Fibroblast of mammary gland (primary cell): Measurements from ENCODE around the gene HS3ST2.

Source experiments
- DNase-seq: peaks from one replicate; pipeline ENCODE4 v3.0.0-alpha.2; 2010; ENCODE audit warnings: low read depth
- H3K4me3 ChIP-seq: 2 replicates; pipeline ENCODE4 v1.5.1; 2011; ENCODE audit warnings: low read depth, mild to moderate bottlenecking, low read length, moderate library complexity; ENCODE audit not compliant: control insufficient read depth
- CTCF ChIP-seq: conservative IDR thresholded peaks from 2 replicates; pipeline ENCODE4 v1.5.1; 2011; ENCODE audit warnings: low read depth, low read length, inconsistent platforms; ENCODE audit not compliant: control insufficient read depth, insufficient read depth

HS3ST2 gene

GRCh38 chr16:22847690-22848089 is 33.7 kb downstream of the HS3ST2 start:
- no peak for DNase-seq
- no peak overlapping the region for H3K4me3 ChIP-seq
- TF ChIP-seq CTCF = no peak

- no peak for TF ChIP-seq CTCF
- DNase-seq = no peak
- H3K4me3 ChIP-seq = no peak overlapping the region
Observed at GRCh38 chr16:22848451-22848850, 34.5 kb downstream of the HS3ST2 start.

- H3K4me3 ChIP-seq = no peak overlapping the region
- no peak for TF ChIP-seq CTCF
- no peak for DNase-seq
Observed at GRCh38 chr16:22849517-22849916, 35.6 kb downstream of the HS3ST2 start.

- no peak for DNase-seq
- TF ChIP-seq CTCF = no peak
- H3K4me3 ChIP-seq = no peak overlapping the region
Observed at GRCh38 chr16:22855231-22855630, 41.3 kb downstream of the HS3ST2 start.

- no peak for DNase-seq
- no peak for TF ChIP-seq CTCF
Observed at GRCh38 chr16:22857296-22858025, 43.5 kb downstream of the HS3ST2 start.

GRCh38 chr16:22859925-22860324 is 46.0 kb downstream of the HS3ST2 start:
- no peak for TF ChIP-seq CTCF
- DNase-seq = no peak
- no peak overlapping the region for H3K4me3 ChIP-seq

More at GRCh38 chr16:22857296-22858025, 43.5 kb downstream of the HS3ST2 start:
- no peak overlapping the region for H3K4me3 ChIP-seq
